ENCODE measurements around the gene TMEM255B. TPM values are rescaled to one million over a fixed set of nuclear protein-coding genes. Genes with fewer than 3 reads are reported as not detected.

Gene TMEM255B
- total RNA-seq, 1 donor from 2014 or later = 0.26 TPM

DNA sequence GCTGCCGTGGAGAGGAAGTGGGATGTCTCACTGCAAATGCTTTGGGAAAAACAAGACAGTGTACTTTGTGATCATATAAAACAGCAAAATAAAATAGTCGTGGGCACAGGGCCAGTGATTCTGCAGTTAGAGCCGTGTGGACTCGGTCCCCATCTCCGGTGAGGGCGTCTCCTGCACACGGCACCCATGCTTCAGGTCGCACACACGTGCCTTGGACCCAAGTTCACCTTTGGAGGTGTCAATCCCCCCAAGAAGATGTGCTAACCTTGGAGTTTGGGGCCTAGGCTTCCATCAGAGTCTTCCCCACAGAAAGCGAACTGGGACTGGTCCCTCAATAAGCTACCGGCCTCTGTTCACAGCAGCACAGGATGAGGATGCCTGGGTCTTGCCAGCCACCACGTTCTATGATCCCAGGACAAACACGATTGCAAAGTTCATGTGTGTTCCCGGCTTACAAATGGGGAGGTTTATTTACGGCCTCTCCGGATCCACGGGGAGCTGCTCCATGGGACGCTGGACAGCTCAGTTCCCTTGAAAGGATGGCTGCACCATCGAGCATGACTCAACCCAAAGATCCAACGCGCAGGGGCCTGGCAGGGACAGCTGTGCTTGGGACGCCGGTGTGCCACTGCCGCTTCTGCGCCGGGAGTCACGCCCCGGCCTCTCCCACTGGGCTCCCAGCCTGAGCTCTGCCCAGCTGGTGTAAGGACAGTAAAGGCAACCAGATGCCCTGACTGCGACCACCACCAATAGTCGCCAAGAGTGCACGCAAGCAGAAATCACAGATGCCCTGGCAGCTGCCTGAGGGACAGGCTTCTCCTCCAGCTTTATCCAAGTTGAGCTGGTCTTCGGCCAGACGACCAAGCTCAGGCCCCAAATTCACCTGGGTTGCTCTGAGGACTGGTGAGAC is 96.2 kb downstream of the TMEM255B start:
- peaks cover 27% of the 10 kb centered on the region for H3K4me1 ChIP-seq

DNA sequence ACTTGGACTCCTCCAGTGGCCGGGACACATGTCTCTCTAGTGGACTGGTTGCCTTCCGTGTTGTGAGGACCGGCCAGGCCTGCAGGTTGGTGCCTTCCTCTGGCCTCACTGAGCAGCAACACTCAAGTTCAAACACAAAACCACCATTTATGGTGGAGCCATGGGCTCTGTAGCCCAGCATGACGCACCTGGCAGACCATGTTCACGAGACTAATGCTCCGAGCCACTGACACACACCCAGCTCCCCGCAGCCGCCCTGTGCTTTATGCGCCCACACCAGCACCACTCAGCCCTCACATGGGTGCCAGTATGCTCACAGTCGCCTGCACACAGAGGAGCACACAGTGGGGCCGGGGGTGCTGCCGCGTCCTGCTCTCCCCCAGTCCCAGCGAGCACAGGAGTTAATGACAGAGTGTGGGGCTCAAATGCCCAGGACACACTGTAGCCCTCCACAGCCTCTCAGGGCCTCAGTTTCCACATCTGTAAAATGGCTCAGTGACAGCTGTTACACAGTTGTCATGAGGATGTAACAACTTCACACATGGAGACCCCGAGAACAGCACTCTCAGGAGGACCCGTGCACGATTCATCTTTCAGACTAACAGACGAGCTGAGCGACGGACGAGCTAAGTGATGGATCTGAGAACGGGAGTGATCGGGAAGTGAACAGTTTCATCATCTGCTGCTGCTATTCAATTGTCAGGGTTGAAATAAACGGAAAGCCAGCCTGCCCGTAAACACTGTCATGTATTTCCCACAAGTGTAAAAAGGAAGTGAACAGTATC is 97.1 kb downstream of the TMEM255B start:
- Histone ChIP-seq H3K27ac (no peak overlapping the region), H3K36me3 (no peaks in the 10 kb centered on the region), H3K9ac (no peak overlapping the region), H3K79me2 (ENCODE audit: low read depth) (peaks cover 35% of the 10 kb centered on the region), H3F3A (ENCODE audit: low read depth) (peaks cover 44% of the 10 kb centered on the region), H3K4me1 (peaks cover 36% of the 10 kb centered on the region), H3K27me3 (no peaks in the 10 kb centered on the region), H2AFZ (replicated peaks) (no peak overlapping the region), H3K4me2 (no peak overlapping the region), H3K9me3 (ENCODE audit: low read depth) (no peaks in the 10 kb centered on the region), H4K20me1 (ENCODE audit: low read depth) (peaks cover 10% of the 10 kb centered on the region), H3K4me3 (no peak overlapping the region)
- H3K27me3 Mint-ChIP-seq (ENCODE audit: insufficient read depth, low read depth) = peaks cover 14% of the 10 kb centered on the region
- H3K27ac Mint-ChIP-seq = no peak overlapping the region
- peaks cover 3% of the 10 kb centered on the region for H3K9me3 Mint-ChIP-seq
- peaks cover 6% of the 10 kb centered on the region for H3K36me3 Mint-ChIP-seq
- H3K4me3 Mint-ChIP-seq = no peak overlapping the region
- no peak for TF ChIP-seq EZH2phosphoT487 (IDR thresholded peaks at IDR 0.05)
- no peak for TF ChIP-seq EZH2 (IDR thresholded peaks at IDR 0.05)
- TF ChIP-seq, protein P1, sequence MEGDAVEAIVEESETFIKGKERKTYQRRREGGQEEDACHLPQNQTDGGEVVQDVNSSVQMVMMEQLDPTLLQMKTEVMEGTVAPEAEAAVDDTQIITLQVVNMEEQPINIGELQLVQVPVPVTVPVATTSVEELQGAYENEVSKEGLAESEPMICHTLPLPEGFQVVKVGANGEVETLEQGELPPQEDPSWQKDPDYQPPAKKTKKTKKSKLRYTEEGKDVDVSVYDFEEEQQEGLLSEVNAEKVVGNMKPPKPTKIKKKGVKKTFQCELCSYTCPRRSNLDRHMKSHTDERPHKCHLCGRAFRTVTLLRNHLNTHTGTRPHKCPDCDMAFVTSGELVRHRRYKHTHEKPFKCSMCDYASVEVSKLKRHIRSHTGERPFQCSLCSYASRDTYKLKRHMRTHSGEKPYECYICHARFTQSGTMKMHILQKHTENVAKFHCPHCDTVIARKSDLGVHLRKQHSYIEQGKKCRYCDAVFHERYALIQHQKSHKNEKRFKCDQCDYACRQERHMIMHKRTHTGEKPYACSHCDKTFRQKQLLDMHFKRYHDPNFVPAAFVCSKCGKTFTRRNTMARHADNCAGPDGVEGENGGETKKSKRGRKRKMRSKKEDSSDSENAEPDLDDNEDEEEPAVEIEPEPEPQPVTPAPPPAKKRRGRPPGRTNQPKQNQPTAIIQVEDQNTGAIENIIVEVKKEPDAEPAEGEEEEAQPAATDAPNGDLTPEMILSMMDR (IDR thresholded peaks at IDR 0.05) = no peak
- H3K4me1 Mint-ChIP-seq = peaks cover 62% of the 10 kb centered on the region
- DNase-seq (ENCODE audit: low spot score) = no peak

More for the DNA sequence above, 96.2 kb downstream of the TMEM255B start:
- peaks cover 3% of the 10 kb centered on the region for H3K9me3 Mint-ChIP-seq
- H3K9me3 ChIP-seq (ENCODE audit: low read depth) = no peaks in the 10 kb centered on the region
- no peak overlapping the region for H2AFZ ChIP-seq (replicated peaks)
- peaks cover 6% of the 10 kb centered on the region for H3K36me3 Mint-ChIP-seq
- H3F3A ChIP-seq (ENCODE audit: low read depth) = peaks cover 35% of the 10 kb centered on the region
- no peak overlapping the region for H3K9ac ChIP-seq
- no peak overlapping the region for H3K27ac ChIP-seq
- no peak overlapping the region for H3K4me3 ChIP-seq
- H3K79me2 ChIP-seq (ENCODE audit: low read depth) = peaks cover 35% of the 10 kb centered on the region
- H3K4me1 Mint-ChIP-seq = peaks cover 53% of the 10 kb centered on the region
- no peaks in the 10 kb centered on the region for H3K27me3 ChIP-seq
- H3K4me3 Mint-ChIP-seq = no peak overlapping the region
- TF ChIP-seq, protein P1 (IDR thresholded peaks at IDR 0.05) = no peak
- TF ChIP-seq EZH2phosphoT487 (IDR thresholded peaks at IDR 0.05) (no peak), EZH2 (IDR thresholded peaks at IDR 0.05) (no peak)
- no peak for DNase-seq (ENCODE audit: low spot score)
- peaks cover 10% of the 10 kb centered on the region for H4K20me1 ChIP-seq (ENCODE audit: low read depth)
- H3K27ac Mint-ChIP-seq = no peak overlapping the region
- H3K4me2 ChIP-seq = no peak overlapping the region
- H3K36me3 ChIP-seq = no peaks in the 10 kb centered on the region
- peaks cover 14% of the 10 kb centered on the region for H3K27me3 Mint-ChIP-seq (ENCODE audit: insufficient read depth, low read depth)

DNA sequence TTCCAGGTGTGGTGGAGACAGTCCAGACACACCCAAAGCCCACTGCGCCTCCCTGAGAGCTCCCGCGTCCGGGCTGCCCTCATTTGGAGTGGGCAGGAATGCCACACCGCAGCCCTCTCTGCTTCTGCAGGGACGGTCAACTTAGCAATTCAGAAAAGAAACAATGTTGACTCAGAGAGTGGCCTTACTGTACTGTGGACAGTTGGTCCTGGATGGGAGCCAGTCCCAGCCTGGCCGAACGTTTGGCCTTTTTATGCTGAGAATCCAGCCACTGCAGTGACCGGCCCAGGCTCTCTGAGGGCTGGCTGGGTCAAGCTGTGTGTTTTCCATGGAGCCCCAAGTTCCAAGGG is 97.7 kb downstream of the TMEM255B start:
- Histone ChIP-seq H3K4me2 (no peak overlapping the region), H3K4me1 (peaks cover 42% of the 10 kb centered on the region)
- no peak for DNase-seq (ENCODE audit: low spot score)

More for the DNA sequence above, 97.7 kb downstream of the TMEM255B start:
- Mint-ChIP-seq H3K27ac (no peak overlapping the region), H3K4me1 (peaks cover 68% of the 10 kb centered on the region), H3K27me3 (ENCODE audit: insufficient read depth, low read depth) (peaks cover 18% of the 10 kb centered on the region), H3K9me3 (peaks cover 3% of the 10 kb centered on the region), H3K4me3 (no peak overlapping the region), H3K36me3 (peaks cover 6% of the 10 kb centered on the region)
- Histone ChIP-seq H3K9me3 (ENCODE audit: low read depth) (no peaks in the 10 kb centered on the region), H3K27me3 (no peaks in the 10 kb centered on the region), H2AFZ (replicated peaks) (no peak overlapping the region), H3K36me3 (no peaks in the 10 kb centered on the region), H3F3A (ENCODE audit: low read depth) (peaks cover 50% of the 10 kb centered on the region), H3K9ac (no peak overlapping the region), H3K4me3 (no peak overlapping the region), H3K79me2 (ENCODE audit: low read depth) (peaks cover 35% of the 10 kb centered on the region), H4K20me1 (ENCODE audit: low read depth) (peaks cover 10% of the 10 kb centered on the region), H3K27ac (no peak overlapping the region)
- TF ChIP-seq, protein P1 (IDR thresholded peaks at IDR 0.05) = no peak
- TF ChIP-seq EZH2 (IDR thresholded peaks at IDR 0.05) = no peak
- no peak for TF ChIP-seq EZH2phosphoT487 (IDR thresholded peaks at IDR 0.05)

All from neural progenitor cell (in vitro differentiated cells).